Hematopoietic multipotent progenitor cell treated with erythropoietin and hydrocortisone succinate and interleukin-3 and kit ligand, for 4 days (in vitro differentiated cells): ENCODE results near the gene GLT8D2.
A peak's percentile ranks its signal among the peaks of the same experiment; 100 is the strongest.

Experiments used
- DNase-seq: peaks from one replicate; pipeline ENCODE4 v3.0.0-alpha.2; 2015

The GLT8D2 gene, protein sequence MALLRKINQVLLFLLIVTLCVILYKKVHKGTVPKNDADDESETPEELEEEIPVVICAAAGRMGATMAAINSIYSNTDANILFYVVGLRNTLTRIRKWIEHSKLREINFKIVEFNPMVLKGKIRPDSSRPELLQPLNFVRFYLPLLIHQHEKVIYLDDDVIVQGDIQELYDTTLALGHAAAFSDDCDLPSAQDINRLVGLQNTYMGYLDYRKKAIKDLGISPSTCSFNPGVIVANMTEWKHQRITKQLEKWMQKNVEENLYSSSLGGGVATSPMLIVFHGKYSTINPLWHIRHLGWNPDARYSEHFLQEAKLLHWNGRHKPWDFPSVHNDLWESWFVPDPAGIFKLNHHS

DNA sequence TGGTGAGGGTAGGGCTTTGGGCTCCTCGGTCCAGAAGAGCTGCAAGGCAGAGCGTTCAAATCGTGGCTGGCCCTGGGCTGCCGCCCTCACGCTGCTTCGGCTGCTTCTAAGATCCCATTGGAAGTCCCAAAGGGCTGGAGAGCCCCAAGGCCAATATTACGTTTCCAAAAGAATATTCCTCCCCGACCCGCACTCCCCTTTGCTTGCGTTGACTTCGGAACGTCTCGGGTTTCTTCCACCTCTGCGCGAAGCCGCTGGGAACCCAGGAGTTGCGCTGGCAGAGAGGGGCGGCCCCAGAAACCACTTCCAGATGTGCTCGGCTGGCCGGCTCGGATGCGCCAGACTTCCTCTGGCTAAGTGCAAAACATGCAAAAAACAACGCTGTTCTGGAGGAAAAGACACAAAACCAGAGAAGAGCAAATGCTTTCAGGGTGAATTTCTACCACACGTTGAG is at the start of gene GLT8D2:
Gene GLT8D2 (minus strand): TSS at position 285 of the 454 bp plus-strand sequence. CDS start 30,539 bp downstream, outside the sequence.
- DNase-seq, result peak; percentile 31

DNA sequence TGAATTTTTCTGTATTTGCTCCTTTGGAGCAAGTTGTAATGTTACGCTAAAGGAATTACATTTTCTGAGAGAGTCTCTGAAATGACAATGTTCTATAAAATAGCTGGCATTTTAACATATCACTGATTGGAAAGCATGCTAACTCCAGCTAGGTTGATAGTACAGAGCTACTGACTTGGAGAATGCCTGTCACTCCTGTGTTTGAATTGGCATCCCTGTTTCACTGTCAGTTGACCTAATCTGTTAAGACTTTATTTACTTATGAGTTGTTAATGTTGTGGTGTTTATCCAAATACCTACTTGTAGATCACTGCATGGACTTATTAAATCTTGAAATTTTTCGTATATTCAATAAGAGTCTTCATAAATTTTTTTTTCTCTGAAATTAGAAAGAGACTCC is 48.0 kb upstream of the GLT8D2 start:
- DNase-seq, result no peak

DNA sequence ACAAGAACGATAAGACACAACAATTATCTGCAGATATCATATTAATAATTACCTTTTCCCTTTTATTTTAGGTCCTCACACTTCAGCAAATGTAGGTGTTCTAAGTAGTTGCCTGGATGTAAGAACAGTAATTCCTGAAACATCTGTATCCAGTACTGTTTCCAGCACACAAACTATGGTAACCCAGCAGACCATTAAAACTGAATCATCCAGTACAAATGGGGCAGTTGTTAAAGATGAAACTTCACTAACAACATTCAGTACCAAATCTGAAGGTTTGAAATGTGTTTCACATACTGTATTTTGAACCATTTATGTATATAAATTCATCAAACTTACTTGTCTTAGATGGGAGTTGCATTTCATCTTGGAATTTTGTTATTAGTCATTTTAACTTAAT is 45.3 kb upstream of the GLT8D2 start:
- no peak for DNase-seq

DNA sequence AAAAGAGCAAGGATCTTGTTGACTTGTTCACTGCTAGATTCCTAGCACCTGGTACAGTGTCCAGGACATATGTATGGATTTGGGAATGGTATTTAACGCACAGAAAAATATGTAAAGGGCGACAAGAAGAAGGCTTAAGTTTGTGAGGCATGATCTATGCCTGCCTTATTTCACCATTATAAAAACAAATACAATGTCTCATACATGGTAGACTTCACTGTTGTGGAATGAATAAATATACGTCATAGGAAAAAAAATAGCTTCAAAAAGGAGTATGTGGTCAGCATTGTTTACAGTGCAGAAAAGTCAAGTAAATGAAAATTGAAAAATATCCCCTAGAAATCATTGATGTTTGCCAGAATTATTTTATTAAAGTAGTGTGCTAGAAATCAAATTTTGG is 44.3 kb upstream of the GLT8D2 start:
- DNase-seq, result no peak

DNA sequence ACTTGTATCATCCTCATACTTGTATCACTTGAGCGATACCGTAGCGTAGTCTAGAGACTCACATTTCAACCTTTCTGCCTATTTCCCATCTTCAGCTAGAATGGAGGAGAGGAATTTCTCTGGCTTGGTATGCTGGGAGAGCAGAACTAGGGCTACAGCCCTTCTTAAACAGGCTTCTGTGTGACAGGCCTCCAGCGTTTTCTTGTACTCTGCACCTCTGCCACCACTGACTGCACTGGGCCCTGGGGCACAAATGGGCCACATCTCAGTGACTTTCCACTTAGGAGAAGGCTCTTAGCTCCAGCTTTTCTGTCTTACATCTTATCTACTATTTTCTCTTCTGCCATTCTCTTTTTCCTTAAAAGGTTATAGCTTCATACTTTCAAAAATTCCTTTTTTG is 41.1 kb upstream of the GLT8D2 start:
- DNase-seq, result no peak

DNA sequence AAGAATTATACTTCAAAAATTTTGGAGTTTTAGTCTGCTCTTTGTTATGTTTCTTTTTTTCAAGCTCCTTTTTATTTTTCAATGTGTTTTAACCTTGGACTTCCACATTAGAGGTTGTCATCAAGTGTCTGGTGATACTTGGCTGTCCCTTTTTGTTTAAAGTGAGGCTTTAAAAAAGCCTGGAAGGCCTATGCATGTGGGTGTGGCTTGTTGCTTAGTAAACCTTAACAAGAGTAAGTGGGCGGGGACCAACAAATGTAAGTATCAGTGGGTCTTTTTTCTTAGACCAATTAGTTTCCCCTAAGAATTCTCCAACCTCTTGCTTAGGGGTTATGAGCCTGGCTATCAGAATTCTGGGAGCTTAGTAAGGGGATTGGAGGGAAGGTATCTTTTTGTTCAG is 40.7 kb upstream of the GLT8D2 start:
- peak; percentile 26 for DNase-seq

DNA sequence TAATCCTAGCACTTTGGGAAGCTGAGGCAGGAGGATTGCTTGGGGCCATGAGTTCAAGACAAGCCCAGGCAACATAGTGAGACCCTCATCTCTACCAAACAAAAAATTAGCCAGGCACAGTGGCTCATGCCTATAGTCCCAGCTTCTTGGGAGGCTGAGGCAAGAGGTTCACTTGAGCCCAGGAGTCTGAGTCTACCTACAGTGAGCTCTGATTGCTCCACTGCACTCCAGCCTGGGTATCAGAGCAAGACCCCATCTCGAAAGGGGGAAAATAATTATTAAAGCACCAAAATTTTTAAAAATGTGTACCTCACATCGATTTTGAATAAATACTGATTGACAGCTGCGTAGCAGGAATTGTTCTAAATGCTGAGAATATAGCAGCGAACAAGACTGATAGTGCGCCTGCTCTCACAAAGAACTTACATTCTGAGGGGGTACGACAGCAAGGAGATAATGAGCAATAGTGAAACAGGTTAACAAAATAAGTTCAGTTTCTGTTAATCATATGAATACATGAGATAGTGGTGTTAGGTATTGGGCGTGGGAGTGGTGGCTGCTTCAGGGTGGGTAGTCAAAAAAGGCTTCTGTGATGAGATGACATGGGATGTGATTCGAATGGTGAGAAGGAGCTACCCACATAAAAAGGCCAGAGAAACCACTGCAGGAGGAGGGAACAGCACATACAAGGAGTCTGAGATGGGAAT is 33.9 kb upstream of the GLT8D2 start:
- no peak for DNase-seq

DNA sequence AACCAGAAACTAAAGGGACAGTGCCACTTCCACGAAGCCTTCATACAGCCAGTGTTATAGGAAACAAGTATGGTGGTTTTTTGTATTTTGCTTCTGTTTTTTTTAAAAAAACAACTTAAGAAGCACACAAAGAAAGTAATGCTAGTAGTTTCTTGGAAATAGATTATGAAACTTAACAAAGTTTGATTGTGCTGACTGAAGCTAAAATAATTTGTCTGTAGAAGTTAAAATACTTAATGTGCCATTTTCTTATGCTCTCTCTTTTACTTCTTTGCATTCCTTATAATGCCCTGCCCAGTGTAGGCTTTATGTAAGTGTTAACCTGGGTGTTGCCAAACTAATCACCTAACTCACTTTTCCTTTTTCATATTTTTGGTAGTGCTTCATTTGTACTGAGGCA is 30.8 kb upstream of the GLT8D2 start:
- DNase-seq, result no peak

DNA sequence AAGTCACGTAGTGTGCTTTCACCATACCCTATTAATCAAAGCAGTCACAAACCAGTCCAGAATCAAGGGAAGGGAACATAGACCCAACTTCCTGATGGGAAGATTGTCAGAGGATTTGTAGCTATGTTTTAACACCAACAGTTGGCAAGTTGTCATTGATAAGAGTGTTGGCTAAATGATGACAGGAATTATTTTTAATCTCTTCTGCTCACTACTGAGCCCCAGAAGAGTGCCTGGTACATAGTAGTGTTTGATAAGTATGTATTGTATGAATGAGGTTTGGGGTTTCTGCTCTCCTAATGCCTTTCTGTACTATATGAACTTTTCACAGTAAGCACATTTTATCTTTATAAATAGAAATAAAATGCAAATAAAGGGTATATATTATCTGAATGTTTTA is 29.0 kb upstream of the GLT8D2 start:
- peak; percentile 5 for DNase-seq

DNA sequence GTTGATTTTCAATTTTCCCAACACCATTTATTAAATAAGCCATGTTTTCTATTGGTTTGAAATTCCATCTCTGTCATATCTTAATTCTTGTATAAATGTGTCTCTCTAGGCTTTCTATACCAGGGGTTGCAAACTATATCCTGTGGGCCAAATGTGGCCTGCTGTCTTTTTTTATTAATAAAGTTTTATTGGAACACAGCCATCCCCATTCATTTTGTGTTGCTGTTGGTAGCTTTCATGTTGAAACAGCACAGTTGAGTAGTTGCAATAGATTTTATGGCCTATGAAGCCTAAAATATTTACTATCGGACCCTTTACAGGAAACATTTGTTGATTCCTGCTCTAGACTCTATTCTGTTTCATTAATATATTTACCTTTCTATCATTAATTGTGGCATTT is 23.7 kb upstream of the GLT8D2 start:
- no peak for DNase-seq

DNA sequence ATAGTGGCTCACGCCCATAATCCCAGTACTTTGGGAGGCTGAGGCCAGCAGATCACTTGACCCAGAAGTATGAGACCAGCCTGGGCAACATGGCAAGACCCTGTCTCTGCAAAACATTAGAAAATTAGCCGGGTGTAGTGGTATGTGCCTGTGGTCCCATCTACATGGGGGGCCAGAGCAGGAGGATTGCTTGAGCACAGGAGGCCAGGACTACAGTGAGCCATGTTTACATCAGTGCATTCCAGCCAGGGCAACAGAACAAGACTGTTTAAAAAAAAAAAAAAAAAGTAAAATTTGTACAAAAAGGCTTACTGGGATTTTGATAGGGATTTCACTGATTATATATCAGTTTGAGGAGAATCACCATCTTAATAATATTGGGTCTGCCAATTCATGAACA is 22.1 kb upstream of the GLT8D2 start:
- no peak for DNase-seq

DNA sequence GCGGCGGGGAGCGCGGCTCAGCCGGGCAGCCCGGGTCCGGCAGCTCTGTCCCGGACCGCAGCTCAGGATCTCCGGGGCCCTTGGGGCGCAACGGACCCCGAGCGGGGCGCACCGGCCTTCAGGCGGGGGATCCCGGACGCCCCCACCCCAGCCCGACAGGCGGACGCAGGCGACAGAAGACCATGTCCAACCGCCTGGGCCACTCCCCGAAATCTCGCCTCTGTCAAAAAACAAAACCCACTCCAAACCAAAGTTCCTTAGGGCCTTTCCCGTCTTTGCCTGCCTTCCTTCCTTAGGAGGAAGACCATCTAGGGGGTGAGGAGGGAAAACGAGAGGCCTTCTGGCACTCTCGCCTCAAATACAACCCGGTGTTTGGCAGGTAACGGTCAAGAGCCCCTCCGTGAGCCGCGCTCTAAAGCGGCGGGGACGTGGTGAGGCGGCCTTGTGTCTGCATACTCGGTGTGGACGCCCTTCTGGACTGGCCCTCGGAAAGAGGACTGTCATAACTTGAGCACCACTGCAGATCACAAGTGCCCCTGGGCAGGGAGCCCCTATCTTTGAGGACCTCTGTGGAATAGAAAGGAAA is 14.9 kb upstream of the GLT8D2 start:
- DNase-seq, result peak; percentile 17

DNA sequence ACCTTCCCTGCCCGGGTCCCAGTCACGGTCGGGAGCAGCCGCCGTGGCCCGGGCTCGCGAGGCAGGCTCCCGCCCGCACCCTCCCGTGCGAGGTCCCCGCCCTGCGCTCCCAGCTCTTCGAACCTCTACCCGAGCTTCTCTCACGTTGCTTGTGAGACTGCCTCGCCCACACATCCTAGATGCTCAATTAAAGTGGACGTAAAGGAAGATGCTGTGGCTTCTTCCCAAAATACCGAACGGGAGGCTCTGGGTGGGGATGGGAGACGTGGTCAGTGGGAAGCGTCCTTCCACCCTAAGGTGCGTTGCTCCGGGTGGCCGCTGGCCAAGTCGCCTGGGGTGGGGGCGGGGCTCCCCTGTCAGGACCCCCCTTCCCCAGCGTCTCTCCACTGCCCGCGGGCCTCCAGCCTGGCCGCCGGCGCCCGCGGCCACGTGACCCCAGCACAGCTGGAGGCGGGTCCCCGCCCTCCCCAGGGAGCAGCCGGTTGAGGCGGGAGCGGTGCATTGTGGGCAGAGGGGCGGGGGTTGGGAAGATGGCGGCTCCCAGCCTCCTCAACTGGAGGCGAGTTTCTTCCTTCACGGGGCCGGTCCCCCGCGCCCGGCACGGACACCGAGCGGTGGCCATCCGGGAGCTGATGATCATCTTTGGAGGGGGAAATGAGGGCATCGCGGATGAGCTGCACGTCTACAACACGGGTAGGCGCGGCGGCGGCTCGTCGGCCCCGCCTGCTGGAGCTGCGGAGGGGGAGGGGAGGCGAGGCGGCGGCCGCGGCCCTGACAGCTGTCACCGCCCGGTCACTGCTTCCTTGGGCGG is 14.2 kb upstream of the GLT8D2 start, which contains the start of gene HCFC2:
Gene HCFC2 (plus strand): TSS at position 501 of the 811 bp plus-strand sequence. CDS start 30 bp downstream, at position 531.
- DNase-seq, result peak; percentile 95

DNA sequence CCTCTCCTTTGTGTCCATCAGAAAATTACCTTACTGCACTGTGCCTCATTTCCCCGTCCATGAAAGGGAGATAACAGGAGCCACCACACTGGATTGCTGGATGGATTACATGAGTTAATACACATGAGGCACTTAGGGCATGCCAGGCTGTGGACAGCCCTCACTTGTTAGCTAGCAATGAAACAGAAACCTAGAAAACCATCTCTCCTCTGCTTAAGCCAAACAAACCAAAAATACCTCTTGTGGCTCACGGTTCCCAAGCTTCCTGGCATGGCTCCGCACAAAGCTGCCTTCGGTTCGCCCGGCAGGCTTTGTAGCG is 13.7 kb upstream of the GLT8D2 start:
- DNase-seq, result peak; percentile 41

DNA sequence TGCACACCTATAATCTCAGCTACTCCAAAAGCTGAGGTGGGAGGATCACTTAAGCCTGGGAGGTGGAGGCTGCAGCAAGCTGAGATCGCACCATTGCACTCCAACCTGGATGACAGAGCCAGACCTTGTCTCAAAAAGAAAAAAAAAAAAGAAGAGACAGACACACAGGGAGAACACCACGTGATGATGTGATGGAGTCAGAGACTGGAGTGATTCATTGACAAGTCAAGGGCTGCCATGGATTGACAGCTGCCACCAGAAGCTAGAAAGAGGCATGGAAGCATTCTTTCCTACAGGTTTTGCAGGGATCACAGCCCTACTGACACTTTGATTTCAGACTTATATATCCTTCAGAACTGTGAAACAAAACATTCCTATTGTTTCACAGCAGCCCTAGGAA is 10.8 kb upstream of the GLT8D2 start:
- no peak for DNase-seq

DNA sequence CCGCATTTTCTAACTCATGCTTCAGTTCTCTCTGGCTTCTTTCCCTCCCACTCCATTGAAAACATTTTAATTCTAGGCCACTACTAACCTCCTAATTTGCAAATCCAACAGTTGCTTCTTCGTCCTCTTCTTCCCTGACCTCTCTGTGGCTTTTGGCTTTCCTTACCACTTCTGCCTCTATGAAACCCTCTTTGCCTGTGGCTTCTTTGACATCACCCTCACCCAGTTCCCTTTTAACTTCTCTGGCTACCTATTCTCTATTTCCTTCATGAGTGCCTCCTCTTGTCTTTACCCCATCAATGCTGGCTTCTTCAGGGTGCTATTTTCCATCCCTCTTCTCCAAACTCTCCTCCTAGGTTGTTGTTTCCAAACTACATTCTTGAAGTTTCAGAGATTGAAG is 10.0 kb upstream of the GLT8D2 start:
- DNase-seq, result peak; percentile 27

DNA sequence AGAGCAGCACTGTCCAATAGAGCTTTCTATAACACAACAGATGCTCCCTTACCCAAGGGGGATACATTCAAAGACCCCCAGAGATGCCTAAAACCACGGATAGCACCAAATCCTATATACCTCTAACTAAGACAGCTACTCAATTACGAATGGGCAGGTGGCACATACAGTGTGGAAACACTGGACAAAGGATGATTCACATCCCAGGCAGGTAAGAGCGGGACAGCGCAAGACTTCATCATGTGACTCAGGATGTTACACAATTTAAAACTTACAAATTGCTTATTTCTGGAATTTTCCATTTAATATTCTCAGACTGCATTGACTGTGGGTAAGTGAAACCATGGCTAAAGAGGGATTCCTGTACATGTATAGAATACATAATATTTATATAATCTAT is 8.8 kb upstream of the GLT8D2 start:
- no peak for DNase-seq

DNA sequence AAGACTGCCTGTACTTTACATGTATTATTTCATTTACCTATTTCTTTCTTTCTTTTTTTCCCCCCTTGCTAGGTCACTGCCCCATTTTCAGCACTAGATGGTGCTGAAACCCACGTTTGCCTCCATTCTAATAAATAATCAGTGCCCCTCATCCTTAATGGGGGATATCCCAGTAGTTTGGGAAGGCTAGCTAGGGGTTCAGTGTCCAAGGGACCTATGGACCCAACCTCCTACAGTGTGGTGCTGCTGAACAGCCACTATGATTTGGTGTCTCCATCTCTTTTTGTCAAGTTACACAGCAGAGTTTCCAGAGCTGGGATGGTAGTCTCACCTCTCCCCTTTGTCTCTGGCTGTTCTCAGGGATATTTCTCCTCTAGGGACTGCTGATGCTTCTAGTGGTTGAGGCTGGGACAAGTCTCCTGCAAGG is 7.8 kb upstream of the GLT8D2 start:
- peak; percentile 55 for DNase-seq

DNA sequence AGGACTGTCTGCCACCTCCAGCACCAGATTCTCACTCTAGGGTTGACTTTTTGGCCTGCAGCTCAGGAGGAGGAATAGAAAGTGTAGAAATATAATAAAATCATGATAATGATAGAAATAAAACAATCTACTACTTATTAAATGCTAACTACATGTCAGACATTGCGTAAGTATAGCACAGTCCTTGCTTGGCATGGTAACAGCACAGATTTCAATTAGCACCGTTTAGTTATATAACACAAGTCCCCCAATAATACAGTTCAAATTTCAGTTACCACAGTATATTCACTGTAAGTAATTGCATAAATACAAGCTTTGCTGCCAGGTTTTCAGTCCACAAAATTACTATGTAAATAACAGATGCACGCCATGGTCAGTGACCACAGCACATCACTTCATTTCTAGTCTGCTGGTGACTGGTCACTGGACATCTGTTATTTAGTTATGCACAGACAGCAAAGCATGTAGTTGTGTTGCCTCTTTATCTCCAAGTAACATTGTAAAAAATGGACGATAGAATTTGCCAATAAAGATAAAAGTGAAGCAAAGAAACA is 6.5 kb upstream of the GLT8D2 start:
- DNase-seq, result no peak

DNA sequence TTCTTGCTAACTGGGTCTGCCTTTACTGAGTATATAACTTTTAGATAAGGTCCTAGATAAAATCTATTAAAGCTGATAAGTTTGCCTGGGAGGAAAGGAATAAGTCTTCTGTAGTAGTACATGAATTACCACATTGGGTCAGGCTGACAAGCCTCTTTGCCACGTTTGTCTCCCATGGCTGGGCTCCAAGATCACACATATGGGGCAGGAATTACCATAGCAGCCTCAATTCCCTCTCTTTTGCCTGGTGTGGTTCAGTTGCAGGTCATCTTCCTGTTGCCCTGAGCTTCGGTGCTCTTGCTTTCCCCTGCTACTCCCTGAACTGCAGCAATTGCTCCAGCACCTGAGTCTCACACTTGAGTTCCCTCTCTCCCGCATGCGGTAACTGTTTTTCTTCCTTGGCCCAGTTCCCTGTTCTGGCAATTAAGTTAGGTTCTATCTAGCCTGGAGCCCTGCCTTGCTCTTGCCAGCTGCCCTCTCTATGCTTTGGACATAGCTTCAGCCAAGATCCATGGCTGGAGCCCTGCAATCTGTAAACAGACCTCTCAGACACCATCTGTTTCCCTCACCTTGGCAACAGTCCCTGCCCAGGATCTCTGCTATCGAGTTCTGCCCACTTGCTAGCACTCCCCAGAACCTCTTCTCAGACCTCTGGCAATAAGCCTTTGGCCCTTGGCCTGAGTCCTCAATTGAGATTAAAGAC is 5.8 kb upstream of the GLT8D2 start:
- no peak for DNase-seq

DNA sequence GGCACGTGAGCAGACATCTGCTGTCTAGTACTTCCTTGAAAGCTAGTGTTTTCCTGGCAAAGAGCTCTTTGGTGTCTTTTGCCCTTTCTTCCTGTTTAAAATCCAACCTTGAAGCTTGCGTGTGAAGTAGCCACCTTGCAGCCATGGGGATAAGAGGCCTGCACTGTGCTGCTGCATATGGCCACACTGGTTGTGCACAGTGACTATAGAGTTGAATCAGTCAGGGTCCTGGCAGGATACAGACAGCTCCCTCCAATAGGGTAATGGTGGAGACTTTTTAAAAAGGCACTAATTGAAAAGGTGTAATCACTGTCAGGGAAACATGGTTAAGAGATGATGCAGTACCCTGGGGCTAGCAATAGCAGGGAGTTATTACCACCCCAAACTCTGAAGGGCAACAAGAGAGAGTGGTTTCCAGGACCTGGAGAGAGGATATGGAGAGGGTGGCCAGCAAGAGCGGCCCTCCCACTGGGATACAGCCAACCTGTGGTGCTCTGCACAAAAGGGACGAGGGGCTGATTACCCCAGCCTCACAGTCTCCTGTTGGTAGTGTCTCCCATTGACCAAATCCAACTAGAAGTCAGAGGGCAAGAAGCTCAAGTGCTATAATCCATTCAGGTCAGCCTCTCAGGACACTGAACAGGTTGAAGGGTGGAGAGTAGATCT is 4.8 kb upstream of the GLT8D2 start:
- DNase-seq, result no peak

DNA sequence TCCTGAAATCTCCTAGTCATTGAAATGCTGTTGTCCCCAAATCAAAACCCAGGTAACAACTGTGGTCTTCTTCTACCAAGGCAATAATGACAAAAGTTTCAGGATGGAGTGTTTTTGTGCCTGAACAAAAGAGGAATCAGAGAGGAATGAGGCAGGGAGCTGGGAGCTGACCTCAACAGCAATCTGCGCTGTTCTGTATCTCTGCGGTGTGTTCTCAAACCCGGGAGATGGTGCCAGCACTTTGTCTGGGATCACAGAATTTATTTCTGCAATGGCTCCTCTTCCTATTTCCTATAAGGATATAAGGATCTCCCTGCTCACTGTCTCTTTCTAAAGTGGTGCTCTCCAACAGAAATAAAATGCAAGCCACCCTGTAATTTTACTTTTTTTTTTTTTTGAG is 449 bp upstream of the GLT8D2 start:
- DNase-seq, result no peak
